Retina (tissue), 1 donor: Measurements from ENCODE around the gene DIP2C.

Experiments used
- DNase-seq: peaks from one replicate; pipeline ENCODE4 v3.0.0-alpha.2; 2016

The DIP2C gene

GRCh38 chr10:241966-242643 lies 447.4 kb downstream of the DIP2C start:
- DNase-seq, result no peak

GRCh38 chr10:241451-241850 lies 448.0 kb downstream of the DIP2C start:
- DNase-seq, result no peak

GRCh38 chr10:239109-239508 lies 450.4 kb downstream of the DIP2C start:
- DNase-seq, result no peak

- no peak for DNase-seq
These were observed 453.6 kb downstream of the DIP2C start for GRCh38 chr10:235915-236314.

- peak; percentile 24 for DNase-seq
These were observed 454.6 kb downstream of the DIP2C start for GRCh38 chr10:234708-235406.

- DNase-seq, result no peak
These were observed 456.6 kb downstream of the DIP2C start for GRCh38 chr10:232878-233277.

GRCh38 chr10:232061-232460 lies 457.4 kb downstream of the DIP2C start:
- DNase-seq, result no peak

- DNase-seq, result no peak
These were observed 458.7 kb downstream of the DIP2C start for GRCh38 chr10:230758-231157.

GRCh38 chr10:228366-228765 lies 461.1 kb downstream of the DIP2C start:
- no peak for DNase-seq

GRCh38 chr10:227014-227413 lies 462.5 kb downstream of the DIP2C start:
- DNase-seq, result no peak

GRCh38 chr10:226018-226417 lies 463.4 kb downstream of the DIP2C start:
- no peak for DNase-seq

- DNase-seq, result no peak
These were observed 464.9 kb downstream of the DIP2C start for GRCh38 chr10:224571-224970.
